HG02763 (cell line): ENCODE results near the gene TANGO6.
"Not testable (repeated sequence)": the region's sequence is repeated elsewhere in the genome, so short reads cannot be mapped to it uniquely, and the experiment has no call there.

ENCODE experiments used
- ATAC-seq: cut with Tn5 transposase; IDR thresholded peaks from one replicate; pipeline ENCODE4 v1.9.1; 2021; ENCODE audit warnings: mild to moderate bottlenecking, moderate library complexity; ENCODE audit not compliant: unreplicated experiment

TANGO6 gene

GRCh38 chr16:68843482-68844210 lies at the start of gene TANGO6:
TSS of gene TANGO6 (plus strand) at chr16:68843531. CDS start at chr16:68843618, 87 bp downstream.
- peak; percentile 89 for ATAC-seq

- ATAC-seq = no peak
Observed at GRCh38 chr16:68798398-68798797, 44.9 kb upstream of the TANGO6 start.

GRCh38 chr16:68800257-68800875 lies 43.0 kb upstream of the TANGO6 start:
- ATAC-seq = peak; percentile 48

- ATAC-seq = no peak
Observed at GRCh38 chr16:68802190-68802589, 41.1 kb upstream of the TANGO6 start.

GRCh38 chr16:68806422-68806821 lies 36.9 kb upstream of the TANGO6 start:
- no peak for ATAC-seq

GRCh38 chr16:68806981-68807380 lies 36.4 kb upstream of the TANGO6 start:
- ATAC-seq = no peak

- ATAC-seq = no peak
Observed at GRCh38 chr16:68814516-68814915, 28.8 kb upstream of the TANGO6 start.

- no peak for ATAC-seq
Observed at GRCh38 chr16:68823401-68824135, 19.8 kb upstream of the TANGO6 start.

- ATAC-seq = no peak
Observed at GRCh38 chr16:68825427-68825826, 17.9 kb upstream of the TANGO6 start.

- ATAC-seq = no peak
Observed at GRCh38 chr16:68826652-68827051, 16.7 kb upstream of the TANGO6 start.

GRCh38 chr16:68833251-68833650 lies 10.1 kb upstream of the TANGO6 start:
- no peak for ATAC-seq

- ATAC-seq = no peak
Observed at GRCh38 chr16:68834550-68834949, 8.8 kb upstream of the TANGO6 start.

GRCh38 chr16:68835970-68836369 lies 7.4 kb upstream of the TANGO6 start:
- no peak for ATAC-seq

- ATAC-seq = no peak
Observed at GRCh38 chr16:68839831-68840230, 3.5 kb upstream of the TANGO6 start.

- not testable (repeated sequence) for ATAC-seq
Observed at GRCh38 chr16:68842964-68843481, 308 bp upstream of the TANGO6 start.

- no peak for ATAC-seq
Observed at GRCh38 chr16:68844211-68844564, 857 bp downstream of the TANGO6 start.

GRCh38 chr16:68848786-68849185 lies 5.5 kb downstream of the TANGO6 start:
- ATAC-seq = no peak

GRCh38 chr16:68850481-68850880 lies 7.2 kb downstream of the TANGO6 start:
- no peak for ATAC-seq

GRCh38 chr16:68851601-68852000 lies 8.3 kb downstream of the TANGO6 start:
- ATAC-seq = no peak

- no peak for ATAC-seq
Observed at GRCh38 chr16:68857479-68857878, 14.1 kb downstream of the TANGO6 start.

- no peak for ATAC-seq
Observed at GRCh38 chr16:68859828-68860227, 16.5 kb downstream of the TANGO6 start.
